A673 (cell line): ENCODE measurements around the gene SPTBN4. TPM values are rescaled to one million over a fixed set of nuclear protein-coding genes. Genes with fewer than 3 reads are reported as not detected.

Experiments used
- BruUV-seq: library from RNA; stranded (reverse); fragments of 400-500 nt; replicated peaks from 2 replicates; lab custom pipeline; 2021; lab: Mats Ljungman, UMichigan
- CTCF ChIA-PET: fragments of 300-600 bp; sonication (Branson Sonifier 250); formaldehyde crosslinking; loops from one replicate; lab custom pipeline; 2022; ENCODE audit warnings: antibody characterized with exemption; lab: Charles Lee
- POLR2A ChIA-PET: fragments of 300-600 bp; sonication (Branson Sonifier 250); formaldehyde crosslinking; loops from one replicate; lab custom pipeline; 2022; ENCODE audit warnings: antibody characterized with exemption; ENCODE audit not compliant: low non-redundant PET; lab: Charles Lee
- DNase-seq: peaks from one replicate; pipeline ENCODE4 v3.0.0-alpha.2; 2015; ENCODE audit warnings: low spot score
- H3K27ac ChIP-seq: fragments of 200-600 bp; sonication (generic); 2 replicates; pipeline ENCODE4 v1.5.1; 2016; ENCODE audit warnings: mixed run types, low read depth, mild to moderate bottlenecking, mixed read lengths, antibody characterized with exemption, low read length; ENCODE audit not compliant: poor library complexity, severe bottlenecking
- H3K27me3 ChIP-seq: fragments of 200-600 bp; sonication (generic); replicated peaks from 2 replicates; pipeline ENCODE4 v1.6.1; 2017; ENCODE audit warnings: mixed run types, low read depth, mild to moderate bottlenecking, mixed read lengths, antibody characterized with exemption, low read length; ENCODE audit not compliant: insufficient read depth, poor library complexity
- H3K36me3 ChIP-seq: fragments of 200-600 bp; sonication (generic); 2 replicates; pipeline ENCODE4 v1.6.1; 2016; ENCODE audit warnings: mixed run types, mild to moderate bottlenecking, mixed read lengths, antibody characterized with exemption, low read length; ENCODE audit not compliant: insufficient read depth, poor library complexity, severe bottlenecking
- H3K4me1 ChIP-seq: fragments of 200-600 bp; sonication (generic); 2 replicates; pipeline ENCODE4 v1.6.1; 2017; ENCODE audit warnings: mixed run types, mild to moderate bottlenecking, mixed read lengths, antibody characterized with exemption, low read length; ENCODE audit not compliant: insufficient read depth, poor library complexity, severe bottlenecking
- H3K4me3 ChIP-seq: fragments of 200-600 bp; sonication (generic); 2 replicates; pipeline ENCODE4 v1.5.1; 2016; ENCODE audit warnings: low read depth, mixed run types, mild to moderate bottlenecking, mixed read lengths, low read length; ENCODE audit not compliant: poor library complexity, severe bottlenecking
- H3K9me3 ChIP-seq: fragments of 200-600 bp; sonication (generic); 2 replicates; pipeline ENCODE4 v1.6.1; 2016; ENCODE audit warnings: mixed run types, low read depth, mild to moderate bottlenecking, mixed read lengths, antibody characterized with exemption, low read length; ENCODE audit not compliant: poor library complexity, severe bottlenecking
- CTCF ChIP-seq: fragments of 300-800, 200-600 bp; sonication (generic); conservative IDR thresholded peaks from 2 replicates; pipeline ENCODE4 v1.5.1; 2017; ENCODE audit warnings: low read depth, mild to moderate bottlenecking, antibody characterized with exemption, low read length, moderate library complexity, mixed read lengths
- EZH2 ChIP-seq: fragments of 200-600 bp; sonication (generic); IDR thresholded peaks from 2 replicates; pipeline ENCODE4 v1.6.1; 2017; ENCODE audit warnings: borderline replicate concordance, low read depth, mild to moderate bottlenecking, mixed read lengths, antibody characterized with exemption, low read length; ENCODE audit not compliant: poor library complexity, severe bottlenecking
- intact Hi-C: fragments of 100-400 bp; cut with micrococcal nuclease; formaldehyde crosslinking; loops from one replicate; pipeline ENCODE4 v1.10.0; 2022; ENCODE audit not compliant: unreplicated experiment
- total RNA-seq: library from RNA; stranded (reverse); gene quantifications from 2 replicates; pipeline ENCODE4 v1.2.3, GENCODE V29; 2021

SPTBN4 gene
- total RNA-seq, 1 experiment from 2014 or later = 0.43 TPM

GRCh38 chr19:40598918-40599307, 132.1 kb downstream of the SPTBN4 start:
- H3K27me3 ChIP-seq = no peaks in the 10 kb centered on the region
- no peak for TF ChIP-seq EZH2
- no peak for TF ChIP-seq CTCF
- no TSS peak for BruUV-seq
- no peaks in the 10 kb centered on the region for H3K9me3 ChIP-seq
- CTCF ChIA-PET = interaction anchor here (0.6 to 2.3 kb wide), 8 partner anchors 13 to 434 kb away, joined by 3 to 15 read pairs (median 6); no protein-coding TSS in a partner anchor
- peak overlapping the region; percentile 90 for H3K27ac ChIP-seq
- peaks cover 38% of the 10 kb centered on the region for H3K4me1 ChIP-seq
- POLR2A ChIA-PET = interaction anchor here (0.6 kb wide), 2 partner anchors 314 to 1972 kb away, joined by 3 to 5 read pairs; partner anchors contain the start of gene AKT2
- no peaks in the 10 kb centered on the region for H3K36me3 ChIP-seq
- DNase-seq = no peak
- H3K4me3 ChIP-seq = peak overlapping the region; percentile 61
- intact Hi-C loops = loop anchor here (1.0 to 10.0 kb wide), 4 partner anchors 50 to 294 kb away; partner anchors contain the start of genes BLVRB and SPTBN4

- Histone ChIP-seq H3K9me3 (no peaks in the 10 kb centered on the region), H3K27ac (peak overlapping the region; percentile 90), H3K27me3 (no peaks in the 10 kb centered on the region), H3K4me3 (peak overlapping the region; percentile 61), H3K36me3 (no peaks in the 10 kb centered on the region), H3K4me1 (peaks cover 38% of the 10 kb centered on the region)
- intact Hi-C loops = loop anchor here (2.0 to 10.0 kb wide), 2 partner anchors 135 to 295 kb away; partner anchors contain the start of genes BLVRB and SPTBN4
- POLR2A ChIA-PET = interaction anchor here (0.6 kb wide), 1 partner anchor 314 kb away, joined by 5 read pairs; the partner anchor contains the start of gene AKT2
- TF ChIP-seq CTCF = no peak
- no peak for TF ChIP-seq EZH2
- CTCF ChIA-PET = interaction anchor here (0.6 to 2.3 kb wide), 7 partner anchors 14 to 226 kb away, joined by 3 to 15 read pairs (median 8); no protein-coding TSS in a partner anchor
- no TSS peak for BruUV-seq
- DNase-seq = peak; percentile 86
These were observed 132.6 kb downstream of the SPTBN4 start for GRCh38 chr19:40599331-40599901.

GRCh38 chr19:40599902-40600569, 133.2 kb downstream of the SPTBN4 start:
- BruUV-seq = TSS peak; percentile 37
- peaks cover 41% of the 10 kb centered on the region for H3K4me1 ChIP-seq
- POLR2A ChIA-PET = no interaction called here
- CTCF ChIA-PET = interaction anchor here (0.6 to 2.3 kb wide), 5 partner anchors 14 to 227 kb away, joined by 3 to 15 read pairs (median 8); no protein-coding TSS in a partner anchor
- peak; percentile 65 for DNase-seq
- peak overlapping the region; percentile 61 for H3K4me3 ChIP-seq
- TF ChIP-seq CTCF = no peak
- TF ChIP-seq EZH2 = no peak
- no peaks in the 10 kb centered on the region for H3K9me3 ChIP-seq
- no peaks in the 10 kb centered on the region for H3K27me3 ChIP-seq
- H3K27ac ChIP-seq = peak overlapping the region; percentile 90
- intact Hi-C loops = loop anchor here (2.0 to 10.0 kb wide), 3 partner anchors 135 to 295 kb away; partner anchors contain the start of genes BLVRB, SERTAD3 and SPTBN4
- no peaks in the 10 kb centered on the region for H3K36me3 ChIP-seq
